Ovary (tissue), 3 donors: Measurements from ENCODE around the gene APOF.

ENCODE experiments used
- CTCF ChIP-seq, 3 donors: fragments of 450-650 bp in 2 of 3; fragments of 200-600 bp in 1 of 3; IDR thresholded peaks; one replicate each; pipeline versions ENCODE4 v1.5.1 to v1.8.0; 2016 to 2022; ENCODE audit warnings: antibody characterized with exemption in 3 of 3, mild to moderate bottlenecking in 1 of 3
- EP300 ChIP-seq: sonication (generic); formaldehyde crosslinking; IDR thresholded peaks from one replicate; pipeline ENCODE4 v1.6.1; 2017; ENCODE audit warnings: antibody characterized with exemption
- POLR2A ChIP-seq: fragments of 450-650 bp; IDR thresholded peaks from one replicate; pipeline ENCODE4 v1.6.1; 2017; ENCODE audit warnings: antibody characterized with exemption, mild to moderate bottlenecking, moderate library complexity
- donor health status: DM: no; HTN: no; CAD: no.

GRCh38 chr12:56373515-56373914 lies 10.9 kb upstream of the APOF start:
- TF ChIP-seq CTCF (IDR thresholded peaks at IDR 0.05) = no peak
- no peak for TF ChIP-seq POLR2A
- TF ChIP-seq EP300 = no peak
